Tibial nerve (tissue), 3 donors: ENCODE results near the gene SAMHD1.

ENCODE experiments used
- EP300 ChIP-seq, 2 donors: sonication (generic); formaldehyde crosslinking; IDR thresholded peaks; one replicate each; pipeline ENCODE4 v1.6.1; 2017; ENCODE audit warnings: antibody characterized with exemption in 2 of 2, mild to moderate bottlenecking in 1 of 2
- POLR2A ChIP-seq, 2 donors: fragments of 450-650 bp; IDR thresholded peaks; one replicate each; pipeline ENCODE4 v1.6.1; 2017; ENCODE audit warnings: antibody characterized with exemption in 2 of 2, mild to moderate bottlenecking in 2 of 2, moderate library complexity in 2 of 2

GRCh38 chr20:36927704-36928103, 23.8 kb downstream of the SAMHD1 start:
- TF ChIP-seq EP300 (IDR thresholded peaks at IDR 0.05): no peak
- TF ChIP-seq POLR2A (IDR thresholded peaks at IDR 0.05): no peak
